Common myeloid progenitor, CD34-positive (primary cell): Measurements from ENCODE around the gene SPAG17.

Source experiments
- CTCF ChIA-PET: fragments of 350-600 bp; sonication (Branson Sonifier 250); formaldehyde crosslinking; loops from one replicate; lab custom pipeline; 2021; ENCODE audit warnings: antibody characterized with exemption; lab: Charles Lee
- POLR2A ChIA-PET: fragments of 350-600 bp; sonication (Branson Sonifier 250); formaldehyde crosslinking; loops from one replicate; lab custom pipeline; 2021; ENCODE audit warnings: antibody characterized with exemption; lab: Charles Lee
- DNase-seq, 3 donors: peaks; one replicate each; pipeline versions ENCODE4 v3.0.0 to v3.0.0-alpha.2; 2013
- H3K27ac ChIP-seq, 2 experiments: 1 replicate in 1 of 2; 2 replicates in 1 of 2; pipeline ENCODE4 v1.7.0; 2013; ENCODE audit warnings: inconsistent platforms in 2 of 2, low read length in 2 of 2, mild to moderate bottlenecking in 2 of 2, low read depth in 1 of 2, moderate library complexity in 1 of 2; ENCODE audit not compliant: severe bottlenecking in 2 of 2, insufficient read depth in 1 of 2, poor library complexity in 1 of 2
- H3K27me3 ChIP-seq, 5 experiments: replicated peaks in 2 of 5; 1 replicate in 3 of 5; 2 replicates in 2 of 5; pipeline versions ENCODE4 v1.6.1 to v1.7.0; 2013; ENCODE audit warnings: low read length in 4 of 5, mild to moderate bottlenecking in 2 of 5, moderate library complexity in 2 of 5, inconsistent platforms in 1 of 5; ENCODE audit not compliant: insufficient read depth in 5 of 5, control insufficient read depth in 4 of 5
- H3K36me3 ChIP-seq, 4 experiments: 1 replicate in 2 of 4; 2 replicates in 2 of 4; pipeline versions ENCODE4 v1.6.1 to v1.7.0; 2013; ENCODE audit warnings: low read length in 3 of 4, control low read depth in 1 of 4, mild to moderate bottlenecking in 1 of 4; ENCODE audit not compliant: control insufficient read depth in 4 of 4, insufficient read depth in 4 of 4
- H3K4me1 ChIP-seq, 4 experiments: 1 replicate in 3 of 4; 2 replicates in 1 of 4; pipeline versions ENCODE4 v1.6.1 to v1.7.1; 2013; ENCODE audit warnings: low read length in 3 of 4, mild to moderate bottlenecking in 3 of 4, control low read depth in 1 of 4, inconsistent platforms in 1 of 4, moderate library complexity in 1 of 4; ENCODE audit not compliant: control insufficient read depth in 4 of 4, insufficient read depth in 4 of 4; ENCODE audit errors: control extremely low read depth in 1 of 4
- H3K4me3 ChIP-seq, 7 experiments: 1 replicate in 4 of 7; 2 replicates in 3 of 7; pipeline versions ENCODE4 v1.5.1 to v1.7.0; 2013; ENCODE audit warnings: mild to moderate bottlenecking in 7 of 7, low read length in 6 of 7, moderate library complexity in 6 of 7, inconsistent platforms in 2 of 7, low read depth in 2 of 7, control low read depth in 1 of 7; ENCODE audit not compliant: insufficient read depth in 4 of 7, control insufficient read depth in 1 of 7; ENCODE audit errors: extremely low read depth in 1 of 7
- H3K9me3 ChIP-seq, 5 experiments: 1 replicate in 4 of 5; 2 replicates in 1 of 5; pipeline versions ENCODE4 v1.6.1 to v1.7.1; 2013; ENCODE audit warnings: low read length in 4 of 5, mild to moderate bottlenecking in 2 of 5, inconsistent platforms in 1 of 5, low read depth in 1 of 5, moderate library complexity in 1 of 5; ENCODE audit not compliant: control insufficient read depth in 4 of 5, insufficient read depth in 2 of 5; ENCODE audit errors: control extremely low read depth in 1 of 5
- WGBS: methylation state at CpG from one replicate; pipeline ENCODE4 v1.1.5; 2013; ENCODE audit not compliant: insufficient coverage; 5-methylcytosine and 5-hydroxymethylcytosine counted together

The SPAG17 gene

DNA sequence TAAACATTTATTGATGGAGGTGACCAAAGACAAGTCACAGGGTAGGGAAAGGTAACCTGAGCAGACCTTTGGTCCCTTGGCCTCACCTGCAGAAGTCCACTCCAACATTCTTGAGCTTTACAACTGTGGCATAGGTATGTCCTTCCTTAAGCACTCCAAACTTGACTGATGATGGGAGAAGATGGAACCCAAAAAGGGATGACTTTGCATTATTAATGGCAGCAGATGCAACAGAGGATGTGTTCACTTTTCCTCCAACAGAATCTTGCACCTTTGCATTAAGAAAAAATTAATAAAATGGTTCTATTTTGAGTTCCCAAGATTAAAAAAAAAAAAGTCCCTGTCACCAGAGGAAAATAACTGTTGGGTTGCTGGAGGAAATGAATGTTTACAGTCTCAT, 213.3 kb downstream of the SPAG17 start:
- H3K27me3 ChIP-seq = no peaks in the 10 kb centered on the region
- ChIA-PET POLR2A (no interaction called here), CTCF (no interaction called here)
- H3K27ac ChIP-seq = no peak overlapping the region
- H3K36me3 ChIP-seq = no peaks in the 10 kb centered on the region
- no peaks in the 10 kb centered on the region for H3K9me3 ChIP-seq
- H3K4me3 ChIP-seq = no peak overlapping the region
- DNase-seq = no peak
- H3K4me1 ChIP-seq = peaks cover 0 to 7% (median 2%) of the 10 kb centered on the region in 4 experiments

DNA sequence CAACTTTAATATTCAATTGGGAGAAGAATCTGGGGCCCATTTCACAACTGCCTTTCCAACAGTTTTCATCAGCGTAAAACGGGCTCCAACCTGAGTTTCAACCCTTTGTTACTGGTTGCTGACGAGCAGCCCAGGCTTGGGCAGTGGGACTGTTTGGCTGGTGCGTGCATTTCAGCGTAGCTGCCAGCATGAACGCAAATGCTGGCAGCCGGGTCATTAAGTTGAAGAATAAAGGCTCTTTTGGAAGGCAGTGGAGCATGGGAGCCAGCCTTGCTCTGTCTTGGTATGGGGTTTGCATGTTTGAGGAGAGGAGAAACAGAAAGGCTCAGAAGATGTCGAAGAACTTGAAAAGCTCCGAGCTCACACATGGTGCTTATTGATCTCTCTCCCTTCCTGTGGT, 214.8 kb downstream of the SPAG17 start:
- no peaks in the 10 kb centered on the region for H3K27me3 ChIP-seq
- CTCF ChIA-PET = no interaction called here
- no peak overlapping the region for H3K27ac ChIP-seq
- no peak for DNase-seq
- no peaks in the 10 kb centered on the region for H3K9me3 ChIP-seq
- POLR2A ChIA-PET = no interaction called here
- H3K36me3 ChIP-seq = no peaks in the 10 kb centered on the region
- peaks cover 0 to 7% (median 2%) of the 10 kb centered on the region in 4 experiments for H3K4me1 ChIP-seq
- no peak overlapping the region for H3K4me3 ChIP-seq
- 95% methylated on average over 9 of the region's 9 CpGs for WGBS

DNA sequence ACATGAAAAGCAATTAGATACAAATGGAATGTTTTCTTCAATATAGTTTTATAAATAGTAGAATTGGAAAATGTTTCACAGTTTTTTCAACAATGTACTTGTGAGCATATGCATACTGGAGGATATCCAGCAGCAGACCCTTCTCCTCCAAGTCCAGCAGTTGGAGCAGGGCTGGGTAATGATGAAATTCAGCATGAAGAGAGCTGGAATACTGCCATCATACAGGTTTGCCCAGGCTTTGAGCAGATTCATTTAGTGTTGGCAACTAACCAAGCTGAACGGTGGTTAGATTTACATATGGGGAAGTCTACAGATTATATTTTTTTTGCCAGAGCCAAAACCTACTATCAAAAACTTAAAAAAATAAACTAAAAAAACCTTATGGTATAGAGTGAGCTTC, 217.1 kb downstream of the SPAG17 start:
- Histone ChIP-seq H3K27me3 (no peaks in the 10 kb centered on the region), H3K36me3 (peaks cover 0 to 2% (median 1%) of the 10 kb centered on the region in 4 experiments), H3K4me1 (peaks cover 0 to 7% (median 2%) of the 10 kb centered on the region in 4 experiments), H3K27ac (no peak overlapping the region), H3K4me3 (no peak overlapping the region), H3K9me3 (no peaks in the 10 kb centered on the region)
- peak; percentile 10 to 58 (median 53) for DNase-seq
- ChIA-PET CTCF (no interaction called here), POLR2A (no interaction called here)
- no CpG with 5 or more reads among the region's 1 CpG for WGBS

DNA sequence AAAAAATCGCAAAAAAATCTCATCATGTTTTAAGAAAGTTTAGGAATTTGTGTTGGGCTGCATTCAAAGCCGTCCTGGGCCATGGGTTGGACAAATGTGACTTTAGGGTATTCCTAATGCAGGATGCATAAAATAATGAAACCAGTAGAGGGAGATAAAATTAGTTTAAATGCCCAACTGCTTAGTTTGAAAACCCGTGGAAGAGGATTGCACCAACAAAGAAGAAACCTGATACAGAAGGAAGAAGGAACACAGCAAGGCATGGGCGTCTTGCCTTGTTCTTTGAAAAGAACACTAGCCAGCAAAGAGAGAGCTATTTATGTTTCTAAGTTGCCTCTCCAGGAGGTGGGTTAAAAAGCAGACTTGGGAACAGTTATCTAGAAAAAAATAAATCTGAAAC, 217.6 kb downstream of the SPAG17 start:
- Histone ChIP-seq H3K4me1 (peaks cover 0 to 7% (median 2%) of the 10 kb centered on the region in 4 experiments), H3K9me3 (no peaks in the 10 kb centered on the region), H3K4me3 (no peak overlapping the region), H3K27ac (no peak overlapping the region), H3K36me3 (peaks cover 0 to 5% (median 3%) of the 10 kb centered on the region in 4 experiments), H3K27me3 (no peaks in the 10 kb centered on the region)
- 74% methylated on average over 4 of the region's 4 CpGs for WGBS
- POLR2A ChIA-PET = no interaction called here
- CTCF ChIA-PET = no interaction called here
- peak in 2 of 3 donors; percentile 2 to 10 for DNase-seq

DNA sequence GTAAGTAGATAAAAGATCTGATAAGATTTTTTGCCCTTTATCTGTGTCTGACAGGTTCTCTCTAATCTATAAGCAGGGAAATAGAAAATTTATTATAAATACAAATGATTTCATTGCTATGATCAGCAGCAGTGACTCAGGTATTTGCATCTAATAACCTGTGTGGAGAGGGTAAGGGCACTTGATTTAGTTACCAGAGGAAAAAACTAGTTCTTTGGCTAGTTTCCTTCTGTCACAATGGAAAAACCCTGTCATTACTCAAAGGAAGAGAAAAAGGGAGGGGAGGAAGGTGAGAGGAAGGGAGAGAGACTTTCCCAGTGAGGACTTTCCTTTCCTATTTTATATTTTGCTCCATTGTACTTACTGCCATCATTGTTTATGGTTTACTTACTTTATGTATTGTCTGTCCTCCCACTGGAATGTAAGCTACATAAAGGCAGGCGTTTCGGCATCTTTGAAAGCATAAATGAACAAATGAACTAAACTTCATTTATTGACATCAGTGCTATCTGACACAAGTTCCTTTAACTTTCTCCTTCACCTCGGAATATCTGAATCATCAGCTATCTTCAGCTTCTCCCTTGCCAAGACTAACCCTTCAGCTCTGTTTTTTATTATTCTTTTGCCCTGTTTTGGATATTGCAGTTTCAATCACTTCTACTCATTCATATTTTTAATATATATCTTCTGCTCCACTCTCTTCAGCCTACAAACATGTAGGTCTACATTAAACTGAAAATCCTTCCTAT, 220.6 kb downstream of the SPAG17 start:
- POLR2A ChIA-PET = no interaction called here
- peaks cover 0 to 7% (median 2%) of the 10 kb centered on the region in 4 experiments for H3K4me1 ChIP-seq
- no peak for DNase-seq
- H3K9me3 ChIP-seq = no peaks in the 10 kb centered on the region
- WGBS = 100% methylated on average over 3 of the region's 3 CpGs
- H3K27me3 ChIP-seq = no peaks in the 10 kb centered on the region
- H3K27ac ChIP-seq = no peak overlapping the region
- peaks cover 2 to 25% (median 15%) of the 10 kb centered on the region in 4 experiments for H3K36me3 ChIP-seq
- CTCF ChIA-PET = no interaction called here
- H3K4me3 ChIP-seq = no peak overlapping the region

DNA sequence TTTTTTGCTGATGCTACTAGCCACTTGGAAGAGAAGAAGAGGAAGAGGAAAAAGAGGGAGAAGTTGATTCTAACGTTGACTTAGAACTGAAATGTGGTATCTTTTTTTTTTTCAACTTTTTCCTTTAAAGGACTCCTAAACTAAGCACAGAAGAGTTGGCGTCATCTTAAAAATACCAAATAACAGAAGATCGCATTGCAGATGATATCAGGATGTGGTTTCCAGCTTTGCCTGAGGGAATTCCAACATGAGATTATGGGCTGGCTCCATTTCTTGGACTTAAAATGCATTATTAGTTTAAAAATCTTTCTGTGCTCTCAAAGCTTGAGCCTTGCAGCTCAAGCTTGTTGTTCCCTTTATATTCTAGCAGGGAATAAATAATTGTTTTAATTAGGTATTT, 225.7 kb downstream of the SPAG17 start:
- ChIA-PET POLR2A (no interaction called here), CTCF (interaction anchor here (0.7 kb wide), 1 partner anchor 64 kb away, joined by 3 read pairs; no protein-coding TSS in a partner anchor)
- no peak for DNase-seq
- Histone ChIP-seq H3K9me3 (no peaks in the 10 kb centered on the region), H3K4me1 (no peaks in the 10 kb centered on the region), H3K27me3 (no peaks in the 10 kb centered on the region), H3K36me3 (peaks cover 18 to 69% (median 46%) of the 10 kb centered on the region in 4 experiments), H3K4me3 (no peak overlapping the region), H3K27ac (no peak overlapping the region)
- 78% methylated on average over 3 of the region's 3 CpGs for WGBS

DNA sequence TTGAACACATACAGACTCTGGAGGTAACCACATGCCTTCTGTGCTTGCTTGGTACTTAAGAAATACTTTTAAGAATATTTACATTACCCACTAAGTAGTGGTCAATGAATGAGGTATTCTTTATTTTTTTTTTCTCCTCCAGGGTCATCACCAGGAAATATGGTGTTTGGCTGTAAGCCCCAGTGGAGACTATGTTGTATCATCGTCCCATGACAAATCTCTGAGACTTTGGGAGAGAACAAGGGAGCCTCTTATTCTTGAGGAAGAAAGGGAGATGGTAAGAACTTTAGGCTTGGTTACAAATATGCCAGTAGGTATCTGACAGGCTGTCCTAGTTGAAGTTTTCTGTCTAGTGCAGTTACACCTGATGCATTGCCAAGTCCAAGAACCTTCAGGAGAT, 232.6 kb downstream of the SPAG17 start:
- DNase-seq = no peak
- POLR2A ChIA-PET = no interaction called here
- no peak overlapping the region for H3K4me3 ChIP-seq
- CTCF ChIA-PET = interaction anchor here (1.7 kb wide), 1 partner anchor 57 kb away, joined by 5 read pairs; no protein-coding TSS in a partner anchor
- no peak overlapping the region for H3K27ac ChIP-seq
- H3K36me3 ChIP-seq = peaks cover 25 to 89% (median 63%) of the 10 kb centered on the region in 4 experiments
- no peaks in the 10 kb centered on the region for H3K4me1 ChIP-seq
- H3K9me3 ChIP-seq = no peaks in the 10 kb centered on the region
- WGBS = 91% methylated on average over 1 of the region's 1 CpG
- H3K27me3 ChIP-seq = no peaks in the 10 kb centered on the region
